WTC11 (cell line): Measurements from ENCODE around the gene RAD18.

ENCODE experiments used
- ATF3 ChIP-seq: sonication (generic); formaldehyde crosslinking; conservative IDR thresholded peaks from 2 replicates; pipeline ENCODE4 v1.8.1; 2022; ENCODE audit warnings: mild to moderate bottlenecking, missing genetic modification reagents
- CBFB ChIP-seq: sonication (generic); formaldehyde crosslinking; IDR thresholded peaks from 2 replicates; pipeline ENCODE4 v1.8.1; 2022; ENCODE audit warnings: mild to moderate bottlenecking, low read depth, missing genetic modification reagents
- CTCF ChIP-seq: fragments of 200-600 bp; IDR thresholded peaks from 2 replicates; pipeline ENCODE4 v1.8.0; 2022; ENCODE audit warnings: antibody characterized with exemption
- JUN ChIP-seq: sonication (generic); formaldehyde crosslinking; IDR thresholded peaks from 2 replicates; pipeline ENCODE4 v1.8.0; 2023; ENCODE audit warnings: mild to moderate bottlenecking, missing genetic modification reagents
- MAX ChIP-seq: sonication (generic); formaldehyde crosslinking; IDR thresholded peaks from 2 replicates; pipeline ENCODE4 v1.8.0; 2022; ENCODE audit warnings: mild to moderate bottlenecking, missing genetic modification reagents
- NFYB ChIP-seq: sonication (generic); formaldehyde crosslinking; conservative IDR thresholded peaks from 2 replicates; pipeline ENCODE4 v1.8.0; 2022; ENCODE audit warnings: low read depth, missing genetic modification reagents
- SOX15 ChIP-seq: fragments of 250-450 bp; sonication (Bioruptor Pico); IDR thresholded peaks from 2 replicates; pipeline ENCODE4 v1.9.0; 2021; ENCODE audit warnings: mild to moderate bottlenecking
- TCF7 ChIP-seq: sonication (generic); formaldehyde crosslinking; IDR thresholded peaks from 2 replicates; pipeline ENCODE4 v1.8.0; 2022; ENCODE audit warnings: mild to moderate bottlenecking, low read depth, missing genetic modification reagents, moderate library complexity
- USF1 ChIP-seq: sonication (generic); formaldehyde crosslinking; IDR thresholded peaks from 2 replicates; pipeline ENCODE4 v1.8.0; 2022; ENCODE audit warnings: mild to moderate bottlenecking, missing genetic modification reagents
- ZBTB43 ChIP-seq: sonication (generic); formaldehyde crosslinking; IDR thresholded peaks from 2 replicates; pipeline ENCODE4 v1.8.1; 2023; ENCODE audit warnings: mild to moderate bottlenecking, missing genetic modification reagents
- ZNF317 ChIP-seq: sonication (generic); formaldehyde crosslinking; IDR thresholded peaks from 2 replicates; pipeline ENCODE4 v1.8.1; 2023; ENCODE audit warnings: low read depth, mild to moderate bottlenecking, moderate library complexity, missing genetic modification reagents, borderline replicate concordance

- TF ChIP-seq CTCF, result no peak
- no peak for TF ChIP-seq TCF7
- TF ChIP-seq JUN, result no peak
- TF ChIP-seq USF1 (CRISPR knock-in tag), result no peak
- no peak for TF ChIP-seq MAX (CRISPR knock-in tag)
- TF ChIP-seq NFYB (CRISPR knock-in tag), result no peak
- TF ChIP-seq ZNF317 (CRISPR knock-in tag), result no peak
- no peak for TF ChIP-seq ZBTB43
- TF ChIP-seq SOX15 (CRISPR knock-in tag), result no peak
- TF ChIP-seq CBFB (CRISPR knock-in tag), result no peak
- TF ChIP-seq ATF3 (CRISPR knock-in tag), result no peak
Observed at GRCh38 chr3:8882642-8883041, 80.6 kb downstream of the RAD18 start.
